HCT116 (cell line): ENCODE results near the gene LINGO3. TPM values are rescaled to one million over a fixed set of nuclear protein-coding genes. Genes with fewer than 3 reads are reported as not detected.

Source experiments
- ATAC-seq: fragments of 200-7000 bp; cut with Tn5 transposase; 2 replicates; pipeline ENCODE4 v1.9.1; 2020; ENCODE audit warnings: mild to moderate bottlenecking, moderate library complexity
- BruUV-seq: library from RNA; stranded (reverse); fragments of 400-500 nt; replicated peaks from 2 replicates; lab custom pipeline; 2021; lab: Mats Ljungman, UMichigan
- CTCF ChIA-PET: fragments of 300-600 bp; sonication (Branson Sonifier 250); formaldehyde crosslinking; loops from one replicate; lab custom pipeline; 2021; ENCODE audit warnings: antibody characterized with exemption; lab: Charles Lee
- POLR2A ChIA-PET: fragments of 300-600, 350-600 bp; sonication (Branson Sonifier 250); formaldehyde crosslinking; loops from one replicate; lab custom pipeline; 2021; ENCODE audit warnings: antibody characterized with exemption; lab: Charles Lee
- RAD21 ChIA-PET, 2 experiments: fragments of 300-600 bp; sonication (Branson Sonifier 250); formaldehyde crosslinking; loops; one replicate each; lab custom pipeline; 2023; ENCODE audit warnings: low total read pairs in 2 of 2; ENCODE audit not compliant: uncharacterized antibody in 2 of 2, unreplicated experiment in 2 of 2, low non-redundant PET in 1 of 2; lab: Charles Lee
- DNase-seq: peaks from one replicate; pipeline ENCODE4 v3.0.0-alpha.2; 2010; ENCODE audit warnings: low read depth, low spot score
- H2AFZ ChIP-seq: fragments of 200-600 bp; shearing (Covaris generic), sonication (generic); 2 replicates; pipeline ENCODE4 v1.6.1; 2017; ENCODE audit warnings: low read depth, mixed run types, mixed read lengths, antibody characterized with exemption, low read length; ENCODE audit not compliant: poor library complexity, severe bottlenecking
- H3K27ac ChIP-seq: 2 replicates; pipeline ENCODE4 v1.5.1; 2012; ENCODE audit warnings: low read depth, low read length
- H3K27me3 ChIP-seq: fragments of 200-600 bp; sonication (generic); 2 replicates; pipeline ENCODE4 v1.6.1; 2016; ENCODE audit warnings: mixed run types, low read length, mixed read lengths; ENCODE audit not compliant: insufficient read depth
- H3K36me3 ChIP-seq, 2 experiments: fragments of 200-500 bp in 1 of 2; fragments of 200-600 bp in 1 of 2; sonication (Bioruptor generic) in 1 of 2; sonication (generic) in 1 of 2; 2 replicates each; pipeline versions ENCODE4 v1.5.1 to v1.6.1; 2014 to 2016; ENCODE audit warnings: low read length in 2 of 2, inconsistent platforms in 1 of 2, mixed read lengths in 1 of 2, mixed run types in 1 of 2; ENCODE audit not compliant: insufficient read depth in 2 of 2, control insufficient read depth in 1 of 2
- H3K4me1 ChIP-seq, 2 experiments: fragments of 200-600 bp in 1 of 2; sonication (generic) in 1 of 2; 2 replicates each; pipeline versions ENCODE4 v1.5.1 to v1.6.1; 2012 to 2017; ENCODE audit warnings: low read length in 2 of 2, inconsistent platforms in 1 of 2, mild to moderate bottlenecking in 1 of 2, mixed read lengths in 1 of 2, mixed run types in 1 of 2, moderate library complexity in 1 of 2; ENCODE audit not compliant: insufficient read depth in 2 of 2, control insufficient read depth in 1 of 2
- H3K4me2 ChIP-seq: fragments of 200-600 bp; sonication (generic); 2 replicates; pipeline ENCODE4 v1.6.1; 2017; ENCODE audit warnings: mixed run types, low read length, mixed read lengths
- H3K4me3 ChIP-seq, 2 experiments: fragments of 200-600 bp in 1 of 2; sonication (generic) in 1 of 2; replicated peaks in 1 of 2; 2 replicates each; pipeline ENCODE4 v1.5.1; 2011 to 2016; ENCODE audit warnings: low read length in 2 of 2, control low read depth in 1 of 2, low read depth in 1 of 2, mild to moderate bottlenecking in 1 of 2, mixed read lengths in 1 of 2, mixed run types in 1 of 2
- H3K79me2 ChIP-seq: fragments of 200-600 bp; sonication (generic); 2 replicates; pipeline ENCODE4 v1.6.1; 2017; ENCODE audit warnings: mild to moderate bottlenecking, mixed run types, low read length, moderate library complexity, mixed read lengths; ENCODE audit not compliant: insufficient read depth
- H3K9ac ChIP-seq: fragments of 200-600 bp; sonication (generic); 2 replicates; pipeline ENCODE4 v1.6.1; 2016; ENCODE audit warnings: low read length, mixed read lengths
- H3K9me2 ChIP-seq: fragments of 200-600 bp; sonication (generic), shearing (Covaris generic); 2 replicates; pipeline ENCODE4 v1.6.1; 2017; ENCODE audit warnings: mixed run types, mild to moderate bottlenecking, moderate library complexity; ENCODE audit not compliant: insufficient read depth
- H3K9me3 ChIP-seq, 2 experiments: fragments of 200-500 bp in 1 of 2; fragments of 200-600 bp in 1 of 2; sonication (Bioruptor generic) in 1 of 2; sonication (generic) in 1 of 2; 2 replicates each; pipeline ENCODE4 v1.6.1; 2014 to 2017; ENCODE audit warnings: low read length in 2 of 2, mixed read lengths in 2 of 2, inconsistent platforms in 1 of 2, low read depth in 1 of 2, mild to moderate bottlenecking in 1 of 2, mixed run types in 1 of 2, moderate library complexity in 1 of 2; ENCODE audit not compliant: control insufficient read depth in 1 of 2, insufficient read depth in 1 of 2
- H4K20me1 ChIP-seq: fragments of 200-600 bp; sonication (generic), shearing (Covaris generic); 2 replicates; pipeline ENCODE4 v1.6.1; 2017; ENCODE audit warnings: mixed run types, mild to moderate bottlenecking, moderate library complexity; ENCODE audit not compliant: insufficient read depth
- CEBPB ChIP-seq: IDR thresholded peaks from 2 replicates; pipeline ENCODE4 v1.6.1; 2012; ENCODE audit warnings: low read depth
- FOSL1 ChIP-seq: IDR thresholded peaks from 2 replicates; pipeline ENCODE4 v1.6.1; 2012; ENCODE audit warnings: low read depth
- JUND ChIP-seq: IDR thresholded peaks from 2 replicates; pipeline ENCODE4 v1.6.1; 2012
- ZFX ChIP-seq: fragments of 450-650 bp; IDR thresholded peaks from 2 replicates; pipeline ENCODE4 v1.6.1; 2017
- intact Hi-C: fragments of 100-400 bp; cut with micrococcal nuclease; formaldehyde crosslinking; loops from 2 replicates; pipeline ENCODE4 v1.10.0; 2022
- total RNA-seq: library from RNA; stranded (reverse); gene quantifications from one replicate; pipeline ENCODE4 v1.2.1, GENCODE V29; 2021; ENCODE audit not compliant: unreplicated experiment
- TF ChIP-seq, protein P1 (sequence below): IDR thresholded peaks from 2 replicates; pipeline ENCODE4 v1.6.1; 2012
- TF ChIP-seq, protein P2 (sequence below): IDR thresholded peaks from 2 replicates; pipeline ENCODE4 v1.6.1; 2011; ENCODE audit warnings: mild to moderate bottlenecking, low read length, moderate library complexity; ENCODE audit not compliant: insufficient replicate concordance; ENCODE audit errors: extremely low read depth

Gene LINGO3
- total RNA-seq, 1 experiment from 2014 or later = not detected

DNA sequence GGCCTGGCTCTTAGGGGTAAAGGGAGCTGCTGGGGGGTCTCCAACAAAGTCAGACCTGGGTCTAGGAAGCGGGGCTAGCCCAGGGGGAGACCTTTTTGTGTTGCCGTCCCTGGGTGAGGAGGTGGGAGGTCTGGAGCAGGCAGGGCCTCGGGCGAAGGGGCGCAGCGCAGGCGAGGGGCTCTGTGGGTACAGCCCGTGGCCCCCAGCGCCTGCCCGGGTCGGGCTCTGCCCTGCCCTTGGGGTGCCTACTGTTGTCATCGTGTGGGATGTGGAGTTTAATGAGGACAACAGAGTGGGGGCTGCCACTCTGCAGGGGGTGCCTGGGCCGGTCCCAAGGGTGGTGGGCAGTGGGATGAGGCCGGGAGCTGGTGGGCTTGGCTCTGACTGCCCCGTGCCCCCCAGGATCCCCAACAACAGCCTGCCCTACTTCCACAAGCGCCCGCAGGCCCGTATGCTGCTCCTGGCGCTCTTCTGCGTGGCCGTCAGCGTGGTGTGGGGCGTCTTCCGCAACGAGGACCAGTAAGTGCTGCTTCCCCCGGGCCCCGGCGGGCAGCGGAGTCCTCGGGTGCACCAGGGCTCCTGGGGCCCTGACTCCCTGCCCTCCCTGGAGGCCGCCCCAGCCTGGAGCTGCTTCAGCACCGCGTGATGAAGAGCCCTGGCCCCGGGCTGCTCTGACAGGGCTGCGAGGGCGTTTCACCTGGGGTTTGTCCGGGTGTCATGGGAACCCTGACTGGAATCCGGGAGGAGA is 32.7 kb upstream of the LINGO3 start:
- Histone ChIP-seq H3K4me2 (no peak overlapping the region), H3K79me2 (peaks cover 18% of the 10 kb centered on the region; the same call in 1 of the 2 replicates), H3K9me3 (peaks cover 0 to 8% of the 10 kb centered on the region in 2 experiments; a peak in 1 of 4 replicates), H3K4me1 (peaks cover 2% of the 10 kb centered on the region in 2 experiments; a peak in 3 of 4 replicates), H4K20me1 (no peaks in the 10 kb centered on the region; the same call in 1 of the 2 replicates), H3K4me3 (no peak overlapping the region), H3K36me3 (no peaks in the 10 kb centered on the region), H3K27me3 (no peaks in the 10 kb centered on the region), H3K27ac (no peak overlapping the region), H2AFZ (no peak overlapping the region), H3K9ac (no peak overlapping the region), H3K9me2 (no peaks in the 10 kb centered on the region)
- intact Hi-C loops = no loop called here
- CTCF ChIA-PET = no interaction called here
- BruUV-seq = no TSS peak
- DNase-seq (no peak), ATAC-seq (no peak)
- TF ChIP-seq JUND (no peak), FOSL1 (no peak), ZFX (no peak), CEBPB (no peak)
- TF ChIP-seq, protein P1, sequence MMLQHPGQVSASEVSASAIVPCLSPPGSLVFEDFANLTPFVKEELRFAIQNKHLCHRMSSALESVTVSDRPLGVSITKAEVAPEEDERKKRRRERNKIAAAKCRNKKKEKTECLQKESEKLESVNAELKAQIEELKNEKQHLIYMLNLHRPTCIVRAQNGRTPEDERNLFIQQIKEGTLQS = no peak
- TF ChIP-seq, protein P2, sequence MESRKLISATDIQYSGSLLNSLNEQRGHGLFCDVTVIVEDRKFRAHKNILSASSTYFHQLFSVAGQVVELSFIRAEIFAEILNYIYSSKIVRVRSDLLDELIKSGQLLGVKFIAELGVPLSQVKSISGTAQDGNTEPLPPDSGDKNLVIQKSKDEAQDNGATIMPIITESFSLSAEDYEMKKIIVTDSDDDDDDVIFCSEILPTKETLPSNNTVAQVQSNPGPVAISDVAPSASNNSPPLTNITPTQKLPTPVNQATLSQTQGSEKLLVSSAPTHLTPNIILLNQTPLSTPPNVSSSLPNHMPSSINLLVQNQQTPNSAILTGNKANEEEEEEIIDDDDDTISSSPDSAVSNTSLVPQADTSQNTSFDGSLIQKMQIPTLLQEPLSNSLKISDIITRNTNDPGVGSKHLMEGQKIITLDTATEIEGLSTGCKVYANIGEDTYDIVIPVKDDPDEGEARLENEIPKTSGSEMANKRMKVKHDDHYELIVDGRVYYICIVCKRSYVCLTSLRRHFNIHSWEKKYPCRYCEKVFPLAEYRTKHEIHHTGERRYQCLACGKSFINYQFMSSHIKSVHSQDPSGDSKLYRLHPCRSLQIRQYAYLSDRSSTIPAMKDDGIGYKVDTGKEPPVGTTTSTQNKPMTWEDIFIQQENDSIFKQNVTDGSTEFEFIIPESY = no peak
- POLR2A ChIA-PET = no interaction called here
- RAD21 ChIA-PET = no interaction called here
